CD14-positive monocyte (primary cell): Measurements from ENCODE around the gene IP6K1. TPM values are rescaled to one million over a fixed set of nuclear protein-coding genes. Genes with fewer than 3 reads are reported as not detected.

Experiments
- DNase-seq, 3 donors: peaks; one replicate each; pipeline ENCODE4 v3.0.0-alpha.2; 2011 to 2022
- H2AFZ ChIP-seq: 2 replicates; pipeline ENCODE4 v1.6.0; 2012; ENCODE audit warnings: mild to moderate bottlenecking, low read depth, low read length, inconsistent platforms; ENCODE audit not compliant: insufficient read depth, poor library complexity, severe bottlenecking
- H3K27ac ChIP-seq, 2 donors: 1 replicate in 1 of 2; 2 replicates in 1 of 2; pipeline ENCODE4 v1.5.1; 2012 to 2013; ENCODE audit warnings: low read length in 2 of 2, control low read depth in 1 of 2, inconsistent platforms in 1 of 2, low read depth in 1 of 2, mild to moderate bottlenecking in 1 of 2
- H3K27me3 ChIP-seq, 2 donors: one replicate each; pipeline versions ENCODE4 v1.6.0 to v1.6.1; 2011 to 2013; ENCODE audit warnings: low read length in 2 of 2; ENCODE audit not compliant: control insufficient read depth in 2 of 2, insufficient read depth in 2 of 2
- H3K36me3 ChIP-seq, 2 donors: replicated peaks in 1 of 2; 1 replicate in 1 of 2; 2 replicates in 1 of 2; pipeline versions ENCODE4 v1.5.1 to v1.6.1; 2012 to 2013; ENCODE audit warnings: low read length in 2 of 2, control low read depth in 1 of 2, inconsistent platforms in 1 of 2, mild to moderate bottlenecking in 1 of 2; ENCODE audit not compliant: insufficient read depth in 2 of 2, control insufficient read depth in 1 of 2
- H3K4me1 ChIP-seq, 2 donors: 1 replicate in 1 of 2; 2 replicates in 1 of 2; pipeline versions ENCODE4 v1.5.1 to v1.6.1; 2012 to 2013; ENCODE audit warnings: low read length in 2 of 2, control low read depth in 1 of 2, inconsistent platforms in 1 of 2, mild to moderate bottlenecking in 1 of 2, moderate library complexity in 1 of 2; ENCODE audit not compliant: insufficient read depth in 2 of 2, control insufficient read depth in 1 of 2
- H3K4me2 ChIP-seq: replicated peaks from 2 replicates; pipeline ENCODE3; 2012; ENCODE audit warnings: low read length, moderate library complexity, mild to moderate bottlenecking; ENCODE audit not compliant: poor library complexity, severe bottlenecking; ENCODE audit errors: extremely low read depth
- H3K4me3 ChIP-seq, 3 experiments: fragments of 200-600 bp in 1 of 3; sonication (generic) in 1 of 3; replicated peaks in 1 of 3; 1 replicate in 2 of 3; 2 replicates in 1 of 3; pipeline ENCODE4 v1.5.1; 2011 to 2013; ENCODE audit warnings: low read length in 3 of 3, mild to moderate bottlenecking in 3 of 3, control low read depth in 2 of 3, low read depth in 2 of 3, inconsistent platforms in 1 of 3, moderate library complexity in 1 of 3
- H3K79me2 ChIP-seq: 2 replicates; pipeline ENCODE4 v1.6.0; 2012; ENCODE audit warnings: mild to moderate bottlenecking, control low read depth, inconsistent platforms, low read length, moderate library complexity; ENCODE audit not compliant: insufficient read depth
- H3K9ac ChIP-seq: 2 replicates; pipeline ENCODE4 v1.6.0; 2017; ENCODE audit warnings: low read length, mild to moderate bottlenecking; ENCODE audit not compliant: insufficient read depth, poor library complexity, severe bottlenecking
- H3K9me3 ChIP-seq, 2 donors: replicated peaks in 1 of 2; 1 replicate in 1 of 2; 2 replicates in 1 of 2; pipeline versions ENCODE4 v1.5.1 to v1.6.1; 2012 to 2013; ENCODE audit warnings: low read length in 2 of 2, control low read depth in 1 of 2; ENCODE audit not compliant: control insufficient read depth in 1 of 2, insufficient read depth in 1 of 2
- H4K20me1 ChIP-seq: 2 replicates; pipeline ENCODE4 v1.6.0; 2012; ENCODE audit warnings: mild to moderate bottlenecking, low read length, control low read depth, moderate library complexity; ENCODE audit not compliant: insufficient read depth
- H3K27ac Mint-ChIP-seq, 7 donors: one replicate each; pipeline ENCODE4 v1.8.0; 2020; ENCODE audit warnings: mild to moderate bottlenecking in 7 of 7, mixed read lengths in 7 of 7, moderate library complexity in 6 of 7, inconsistent platforms in 2 of 7
- H3K27me3 Mint-ChIP-seq, 3 donors: one replicate each; pipeline ENCODE4 v1.8.0; 2021 to 2022; ENCODE audit warnings: low read depth in 3 of 3, mild to moderate bottlenecking in 3 of 3, mixed read lengths in 3 of 3, moderate library complexity in 3 of 3, inconsistent platforms in 1 of 3
- H3K36me3 Mint-ChIP-seq, 2 donors: one replicate each; pipeline ENCODE4 v1.8.0; 2020; ENCODE audit warnings: mixed read lengths in 2 of 2, inconsistent platforms in 1 of 2, mild to moderate bottlenecking in 1 of 2
- H3K4me1 Mint-ChIP-seq: one replicate; pipeline ENCODE4 v1.8.0; 2020; ENCODE audit warnings: mild to moderate bottlenecking, mixed read lengths
- H3K4me3 Mint-ChIP-seq, 2 donors: one replicate each; pipeline ENCODE4 v1.8.0; 2020; ENCODE audit warnings: mild to moderate bottlenecking in 2 of 2, mixed read lengths in 2 of 2, moderate library complexity in 1 of 2
- H3K9me3 Mint-ChIP-seq, 7 donors: one replicate each; pipeline ENCODE4 v1.8.0; 2020 to 2022; ENCODE audit warnings: mixed read lengths in 7 of 7, mild to moderate bottlenecking in 6 of 7, moderate library complexity in 6 of 7, inconsistent platforms in 2 of 7
- CTCF ChIP-seq: fragments of 200-600 bp; IDR thresholded peaks from one replicate; pipeline ENCODE4 v1.8.0; 2022; ENCODE audit warnings: antibody characterized with exemption, mild to moderate bottlenecking
- WGBS: methylation state at CpG from one replicate; pipeline ENCODE4 v1.1.5; 2013; ENCODE audit warnings: missing lambda C conversion rate; ENCODE audit not compliant: insufficient coverage; 5-methylcytosine and 5-hydroxymethylcytosine counted together
- intact Hi-C, 2 donors: fragments of 100-400 bp; cut with micrococcal nuclease; formaldehyde crosslinking; loops; one replicate each; pipeline versions ENCODE4 v1.15.0 to v1.15.1; 2023
- polyA plus RNA-seq, 3 donors: library from polyadenylated mRNA; depleted of rRNA in 1 of 3; unstranded in 2 of 3; stranded (reverse) in 1 of 3; fragments of 300-500 nt in 2 of 3; fragments of >200 nt in 1 of 3; fragmentation: Illumina TruSeq in 2 of 3; gene quantifications; 1 replicate in 2 of 3; 2 replicates in 1 of 3; pipeline ENCODE4 v1.2.3, GENCODE V29; 2012 to 2021

Gene IP6K1
- polyA plus RNA-seq, 3 donors, result 15.8 to 27.1 (median 16.1) TPM

DNA sequence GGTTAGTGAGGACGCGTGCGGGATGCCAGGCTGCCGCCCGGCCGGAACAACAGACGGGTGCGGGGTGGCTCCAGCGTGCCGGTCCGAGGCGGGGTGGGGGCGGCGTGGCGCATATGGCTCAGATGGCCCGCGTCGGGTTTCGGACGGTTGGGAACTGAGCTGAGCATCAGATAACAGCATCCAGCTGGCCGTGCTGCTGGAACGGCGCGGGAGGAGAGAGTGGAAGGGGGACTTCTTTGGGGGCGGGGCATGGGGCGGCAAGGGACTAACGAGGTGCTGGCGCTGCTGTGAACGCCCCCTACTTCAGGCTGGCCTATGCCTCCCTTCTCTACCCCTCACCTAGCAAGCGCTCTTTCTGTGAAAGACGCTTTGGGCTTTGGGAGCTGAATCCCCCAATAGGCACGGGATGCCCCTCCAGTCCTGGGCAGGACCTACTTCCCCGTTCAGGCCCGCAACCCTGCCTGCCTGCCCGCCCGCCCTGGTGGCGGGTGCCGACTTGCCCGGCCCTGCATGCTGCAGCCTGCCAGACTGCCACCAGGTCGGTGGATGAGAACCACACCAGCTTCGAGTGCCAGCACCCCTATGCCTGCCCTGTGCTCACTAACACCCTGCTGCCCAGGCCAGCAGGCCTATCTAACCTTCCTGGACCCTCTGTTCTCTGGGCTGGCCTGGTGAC, 17.3 kb upstream of the IP6K1 start:
- Histone ChIP-seq H2AFZ (peak overlapping the region; percentile 98), H3K27ac (peak overlapping the region in 1 of 2 donors; percentile 84), H3K27me3 (peaks cover 0 to 5% of the 10 kb centered on the region in 2 donors), H3K4me1 (peaks cover 47 to 56% of the 10 kb centered on the region in 2 donors), H4K20me1 (peaks cover 8% of the 10 kb centered on the region), H3K79me2 (peaks cover 12% of the 10 kb centered on the region), H3K4me3 (peak overlapping the region; percentile 76 to 99 (median 99)), H3K36me3 (peaks cover 2 to 15% of the 10 kb centered on the region in 2 donors), H3K4me2 (peak overlapping the region; percentile 99), H3K9me3 (no peaks in the 10 kb centered on the region), H3K9ac (peak overlapping the region; percentile 70)
- Mint-ChIP-seq H3K27me3 (peaks cover 17 to 22% (median 17%) of the 10 kb centered on the region in 3 donors), H3K4me3 (peak overlapping the region; percentile 90 to 95), H3K27ac (peak overlapping the region in 4 of 7 donors; percentile 20 to 74 (median 56)), H3K4me1 (peaks cover 63% of the 10 kb centered on the region), H3K9me3 (peaks cover 0 to 3% (median 0%) of the 10 kb centered on the region in 7 donors), H3K36me3 (peaks cover 19% of the 10 kb centered on the region in 2 donors)
- DNase-seq, result peak; percentile 21 to 41 (median 28)
- WGBS, result 0% methylated on average over 31 of the region's 41 CpGs
- intact Hi-C loops, result loop anchor here in 1 of 2 donors (2.0 kb wide), 1 partner anchor 35 kb away; no protein-coding TSS in a partner anchor
- TF ChIP-seq CTCF, result no peak

GRCh38 chr3:49802719-49803464, 16.6 kb upstream of the IP6K1 start, which contains the start of gene INKA1:
Gene INKA1, plus strand, starts transcription at chr3:49803261. Its CDS starts 132 bp downstream, at chr3:49803393.
- H3K36me3 ChIP-seq, result peaks cover 0 to 7% of the 10 kb centered on the region in 2 donors
- peak within 1 kb of the TSS; percentile 83 to 93 (median 92) for H3K27ac Mint-ChIP-seq
- H3K4me1 ChIP-seq, result peaks cover 46 to 56% of the 10 kb centered on the region in 2 donors
- peak within 1 kb of the TSS; percentile 90 to 95 for H3K4me3 Mint-ChIP-seq
- H2AFZ ChIP-seq, result peak within 1 kb of the TSS; percentile 98
- peaks cover 8% of the 10 kb centered on the region for H4K20me1 ChIP-seq
- H3K9ac ChIP-seq, result peak within 1 kb of the TSS; percentile 70
- H3K4me3 ChIP-seq, result peak within 1 kb of the TSS; percentile 76 to 99 (median 99)
- peak within 1 kb of the TSS; percentile 45 to 84 for H3K27ac ChIP-seq
- DNase-seq, result peak; percentile 78 to 86 (median 80)
- H3K27me3 ChIP-seq, result peaks cover 0 to 5% of the 10 kb centered on the region in 2 donors
- intact Hi-C loops, result loop anchor here (1.0 to 2.0 kb wide), 2 partner anchors 36 kb away; no protein-coding TSS in a partner anchor
- peaks cover 12% of the 10 kb centered on the region for H3K79me2 ChIP-seq
- WGBS, result under 1% methylated on average over 71 of the region's 71 CpGs
- TF ChIP-seq CTCF, result peak; percentile 95
- peaks cover 15 to 22% (median 17%) of the 10 kb centered on the region in 3 donors for H3K27me3 Mint-ChIP-seq
- H3K4me1 Mint-ChIP-seq, result peaks cover 56% of the 10 kb centered on the region
- H3K36me3 Mint-ChIP-seq, result peaks cover 12 to 14% of the 10 kb centered on the region in 2 donors
- H3K9me3 ChIP-seq, result no peaks in the 10 kb centered on the region
- H3K9me3 Mint-ChIP-seq, result peaks cover 0 to 3% (median 0%) of the 10 kb centered on the region in 7 donors
- peak within 1 kb of the TSS; percentile 99 for H3K4me2 ChIP-seq
